ENCODE results near the gene SOX12.

The SOX12 gene

DNA sequence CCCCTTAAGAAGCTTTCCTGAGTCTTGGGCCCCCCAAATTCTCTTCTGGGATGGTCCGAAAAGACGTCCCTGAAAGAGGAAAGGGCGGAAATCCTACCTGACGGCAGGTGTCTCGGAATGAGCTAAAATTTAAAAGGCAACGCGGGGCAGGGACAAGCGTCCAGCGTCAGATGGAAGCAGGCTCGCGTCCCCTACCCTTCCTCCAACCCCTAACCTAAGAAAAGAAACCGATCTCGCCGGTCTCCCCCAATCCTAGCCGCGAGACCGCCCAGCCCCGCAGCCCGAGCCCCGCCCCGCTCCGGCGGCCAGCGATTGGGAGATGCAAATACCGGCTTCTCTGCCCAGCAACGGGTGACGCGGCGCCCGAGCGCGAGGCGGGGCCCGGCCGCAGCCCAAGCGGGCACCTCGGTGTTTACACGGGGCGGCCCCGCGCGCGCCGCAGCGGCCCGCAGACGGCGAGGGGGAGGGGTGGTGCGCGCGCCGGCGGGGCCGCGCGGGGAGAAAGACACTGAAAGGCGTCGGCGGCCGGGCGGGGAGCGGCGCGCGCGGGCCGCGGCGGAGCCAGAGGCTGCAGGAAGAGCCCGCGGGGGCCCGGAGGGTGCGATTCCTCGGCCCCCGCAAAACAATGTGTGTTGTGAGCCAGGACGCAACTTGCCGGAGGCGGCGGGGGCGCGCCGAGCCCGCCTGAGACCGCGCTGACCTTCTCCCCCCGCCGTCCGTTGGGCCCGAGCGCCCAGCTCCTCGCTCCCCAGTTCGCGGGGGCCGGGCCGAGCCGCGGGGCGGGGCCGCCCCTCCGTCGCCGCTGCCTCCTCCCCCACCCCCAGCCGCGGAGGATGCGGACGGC, at the start of gene SOX12:
SOX12 (plus strand) TSS at position 508 of the 844 bp plus-strand sequence. CDS start 373 bp downstream, outside the sequence.
- DNase-seq = peak; percentile 95

DNA sequence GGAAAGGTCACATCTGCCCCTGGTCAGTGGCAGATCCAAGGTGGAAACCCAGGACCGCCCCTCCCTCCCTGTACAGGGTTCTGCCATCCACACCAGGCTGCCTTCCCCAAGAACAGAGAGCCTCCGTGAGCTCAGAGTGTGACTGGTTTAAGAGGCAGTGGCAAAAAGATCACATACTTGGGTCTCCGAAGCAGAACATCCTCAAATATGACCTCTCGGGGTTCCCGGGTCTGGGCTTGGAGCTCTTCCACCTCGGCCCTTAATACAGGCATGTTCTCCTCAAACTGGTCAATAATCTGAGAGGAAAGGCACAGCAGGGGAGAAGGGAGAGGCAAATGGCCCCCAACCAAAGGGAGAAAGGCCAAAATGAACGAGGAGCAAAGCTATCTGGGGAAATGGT, 49.6 kb upstream of the SOX12 start:
- DNase-seq = no peak

DNA sequence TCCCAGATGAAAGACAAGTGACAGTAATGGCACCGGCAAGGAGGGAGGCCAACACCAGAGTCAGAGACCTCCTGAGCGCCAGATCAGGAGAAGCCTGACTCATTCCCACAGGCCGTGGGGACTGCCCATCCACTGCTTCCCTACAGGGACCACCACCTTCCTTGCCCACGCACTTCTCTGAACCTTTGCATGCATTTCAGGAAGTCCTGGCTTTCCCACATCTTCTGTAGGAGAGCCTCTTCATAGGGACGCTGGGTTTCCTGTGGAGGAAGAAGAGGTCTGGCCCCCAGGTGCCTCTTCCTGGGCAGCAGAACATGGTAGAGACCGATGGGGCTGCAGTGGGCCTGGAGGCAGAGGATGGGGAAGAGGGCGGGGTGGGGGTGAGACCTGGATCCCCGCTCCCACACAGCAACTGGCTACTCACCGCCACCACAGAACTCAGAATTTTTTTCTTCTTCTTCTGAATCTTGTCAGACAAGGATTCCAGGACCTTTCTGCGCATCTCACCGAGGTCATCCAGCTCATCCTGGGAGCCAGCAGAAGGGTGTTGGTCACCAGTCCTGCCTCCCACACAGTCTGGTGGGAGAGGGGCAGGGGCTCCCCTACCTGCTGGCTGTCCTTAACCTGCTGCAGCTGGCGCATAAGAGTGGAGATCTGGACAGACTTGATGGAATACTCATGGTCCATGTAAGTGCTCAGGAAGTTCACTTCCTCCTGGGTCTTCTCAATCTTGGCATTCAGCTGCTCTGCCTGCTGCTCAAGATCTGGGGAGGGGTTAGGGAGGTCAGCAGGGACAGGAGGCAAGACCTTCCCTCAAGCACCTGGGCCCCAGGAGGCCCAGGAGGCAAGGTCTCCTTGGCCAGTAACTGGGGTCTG, 48.5 kb upstream of the SOX12 start:
- DNase-seq = no peak

DNA sequence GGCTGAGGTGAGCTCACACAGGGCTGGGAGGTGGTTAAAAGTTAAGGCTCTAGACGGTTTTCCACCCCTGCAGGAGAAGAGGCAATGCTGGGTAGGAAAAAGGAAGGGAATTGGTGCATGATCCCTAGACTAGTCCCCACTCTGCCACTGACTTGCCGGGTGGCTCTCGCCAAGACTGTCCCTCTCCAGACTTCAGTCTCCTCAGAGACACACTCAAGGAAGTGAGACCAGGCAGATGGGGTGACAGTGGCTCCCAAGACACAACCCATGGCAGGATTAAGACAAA, 47.9 kb upstream of the SOX12 start:
- DNase-seq = no peak

DNA sequence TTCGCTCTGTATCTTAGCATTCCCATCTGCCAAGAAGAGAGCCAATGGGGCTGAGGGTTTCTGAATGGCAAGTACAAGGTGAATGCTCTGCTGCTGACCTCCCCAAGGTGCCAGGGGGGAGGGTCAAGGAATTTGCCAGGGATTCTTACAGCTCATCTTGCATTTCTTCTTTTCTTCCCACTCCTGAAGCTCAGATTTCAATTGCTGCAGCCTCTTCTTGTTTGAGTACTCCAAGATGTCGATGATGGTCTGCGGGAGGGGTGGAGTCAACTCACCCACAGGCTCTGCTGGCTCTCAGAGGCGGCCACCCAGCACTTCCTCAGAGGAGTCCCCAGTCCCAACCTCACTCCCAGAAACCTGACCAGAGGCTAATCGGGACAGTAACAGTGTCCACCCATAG, 47.2 kb upstream of the SOX12 start:
- DNase-seq = no peak

DNA sequence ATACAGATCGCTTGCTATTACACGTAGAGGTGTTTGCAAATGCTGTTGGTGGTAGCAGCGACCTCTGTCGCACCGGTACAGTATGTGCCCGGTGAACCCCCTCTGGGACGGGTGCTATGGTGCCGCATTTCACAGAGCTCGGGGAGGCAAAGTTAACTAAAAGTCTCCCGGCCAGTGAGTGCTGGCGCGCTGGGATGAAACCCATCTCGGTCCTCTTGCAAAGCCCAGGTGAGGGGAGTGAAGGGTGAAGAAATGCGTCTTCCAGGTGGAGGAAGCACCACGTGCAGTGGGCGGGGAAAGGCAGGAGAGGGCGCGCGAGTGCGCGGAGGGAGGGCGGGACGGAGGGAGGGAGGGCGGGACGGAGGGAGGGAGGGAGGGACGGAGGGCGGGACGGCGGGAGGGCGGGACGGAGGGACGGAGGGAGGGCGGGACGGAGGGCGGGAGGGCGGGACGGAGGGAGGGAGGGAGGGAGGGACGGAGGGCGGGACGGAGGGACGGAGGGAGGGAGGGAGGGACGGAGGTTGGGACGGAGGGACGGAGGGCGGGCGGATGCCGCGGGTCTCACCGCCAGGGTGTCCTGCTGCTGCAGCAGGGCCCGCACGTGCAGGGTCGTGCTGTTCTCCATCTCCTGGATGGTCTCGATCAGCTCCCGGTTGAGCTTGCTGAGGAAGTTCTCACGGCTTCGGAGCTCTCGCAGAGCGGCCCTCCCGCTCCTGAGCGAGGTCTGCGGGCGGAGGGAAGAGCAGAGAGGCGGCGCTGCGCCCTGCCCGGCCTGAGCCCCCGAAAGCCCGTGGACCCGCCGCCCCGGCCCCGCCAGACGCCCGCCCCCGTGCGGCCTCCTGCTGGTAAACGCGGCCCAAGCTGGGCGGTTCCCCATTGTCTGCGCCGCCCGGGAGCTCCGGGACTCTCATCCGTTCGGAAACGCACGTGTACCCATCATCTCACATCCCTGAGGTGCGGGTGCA, 46.5 kb upstream of the SOX12 start:
- no peak for DNase-seq

DNA sequence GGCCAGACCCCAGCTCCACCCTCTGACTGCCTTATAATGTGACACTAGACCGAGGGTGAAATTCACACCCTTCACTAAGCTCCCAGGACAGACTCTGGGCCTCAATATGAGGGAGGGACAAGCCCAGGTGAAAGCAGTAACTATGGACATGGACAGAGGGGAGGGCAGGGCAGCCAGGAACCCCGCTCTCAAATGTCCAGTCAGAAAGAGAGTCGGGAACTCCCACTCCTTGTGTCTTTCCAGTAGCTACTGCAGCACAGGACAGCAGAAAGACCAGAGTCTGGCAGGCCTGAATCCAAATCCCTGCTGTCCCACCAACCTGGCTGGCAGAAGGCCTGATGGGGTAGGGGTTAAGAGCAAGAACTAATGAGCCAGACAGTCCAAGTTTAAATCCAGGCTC, 41.2 kb upstream of the SOX12 start:
- DNase-seq = no peak

DNA sequence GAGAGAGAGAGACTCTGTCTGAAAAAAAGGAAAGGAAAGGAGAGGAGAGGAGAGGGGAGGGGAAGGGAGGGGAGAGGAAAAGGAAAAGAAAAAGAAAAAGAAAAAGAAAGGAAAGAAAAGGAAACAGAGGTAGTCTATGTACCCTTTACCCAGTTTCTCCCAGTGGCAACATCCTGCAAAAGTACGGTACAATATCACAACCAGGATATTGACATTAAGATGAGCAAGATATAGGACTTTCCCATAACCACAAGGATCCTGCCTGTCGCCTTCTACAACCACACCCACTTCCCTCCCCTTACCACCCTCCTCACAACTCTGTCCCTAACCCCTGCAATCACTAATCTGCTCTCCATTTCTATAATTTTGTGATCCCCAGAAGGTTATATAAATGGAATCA, 38.8 kb upstream of the SOX12 start:
- DNase-seq = no peak

DNA sequence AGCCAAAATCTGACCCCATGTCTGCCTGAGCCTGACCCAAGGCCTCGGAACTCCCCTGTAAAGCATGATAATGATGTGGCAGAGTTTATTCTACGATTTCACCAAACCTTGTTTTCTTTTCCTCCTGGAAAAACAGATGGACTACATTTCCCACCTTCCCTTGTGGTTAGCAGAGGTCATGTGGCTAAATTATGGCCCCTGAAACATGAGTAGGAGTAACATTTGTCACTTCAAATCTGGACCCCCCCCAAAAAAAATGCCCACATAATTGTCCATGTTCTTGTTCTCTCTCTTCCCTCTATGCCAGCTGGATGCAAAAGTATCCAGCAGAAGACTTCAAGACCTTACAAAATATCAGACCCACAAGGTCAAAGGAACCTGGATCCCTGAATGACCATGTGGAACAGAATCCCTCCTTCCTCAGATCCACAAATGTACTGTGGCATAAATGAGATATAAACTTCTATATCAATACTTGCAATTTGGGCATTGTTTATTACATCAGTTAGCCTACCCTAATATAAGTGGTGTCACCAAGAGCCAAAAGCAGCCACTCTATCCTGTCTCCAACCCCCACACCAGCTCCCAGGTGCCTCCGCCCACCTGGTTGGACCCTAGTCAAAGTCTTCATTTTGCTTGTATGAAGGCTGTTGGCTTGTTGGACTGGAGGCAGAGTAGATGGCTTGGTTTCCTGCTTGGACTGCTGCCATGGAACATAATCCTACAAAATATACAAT, 36.2 kb upstream of the SOX12 start:
- no peak for DNase-seq

DNA sequence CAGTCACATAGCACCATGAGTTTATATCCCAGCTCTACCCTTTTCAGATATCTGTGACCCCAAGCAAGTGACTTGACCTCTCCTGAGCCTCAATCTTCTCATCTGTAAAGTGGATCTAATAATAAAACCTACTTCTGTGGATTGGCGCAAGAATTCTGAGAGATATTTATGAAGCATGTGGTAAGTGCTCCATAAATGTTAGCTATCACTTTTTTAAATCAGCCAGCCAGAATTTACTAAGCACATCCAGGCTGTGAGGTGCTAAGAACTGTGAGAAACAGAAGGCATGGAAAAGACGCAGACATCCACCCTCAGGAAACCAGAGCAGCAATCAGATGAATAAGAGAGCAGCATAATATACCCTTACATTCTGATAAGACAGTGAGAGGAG, 35.7 kb upstream of the SOX12 start:
- no peak for DNase-seq

DNA sequence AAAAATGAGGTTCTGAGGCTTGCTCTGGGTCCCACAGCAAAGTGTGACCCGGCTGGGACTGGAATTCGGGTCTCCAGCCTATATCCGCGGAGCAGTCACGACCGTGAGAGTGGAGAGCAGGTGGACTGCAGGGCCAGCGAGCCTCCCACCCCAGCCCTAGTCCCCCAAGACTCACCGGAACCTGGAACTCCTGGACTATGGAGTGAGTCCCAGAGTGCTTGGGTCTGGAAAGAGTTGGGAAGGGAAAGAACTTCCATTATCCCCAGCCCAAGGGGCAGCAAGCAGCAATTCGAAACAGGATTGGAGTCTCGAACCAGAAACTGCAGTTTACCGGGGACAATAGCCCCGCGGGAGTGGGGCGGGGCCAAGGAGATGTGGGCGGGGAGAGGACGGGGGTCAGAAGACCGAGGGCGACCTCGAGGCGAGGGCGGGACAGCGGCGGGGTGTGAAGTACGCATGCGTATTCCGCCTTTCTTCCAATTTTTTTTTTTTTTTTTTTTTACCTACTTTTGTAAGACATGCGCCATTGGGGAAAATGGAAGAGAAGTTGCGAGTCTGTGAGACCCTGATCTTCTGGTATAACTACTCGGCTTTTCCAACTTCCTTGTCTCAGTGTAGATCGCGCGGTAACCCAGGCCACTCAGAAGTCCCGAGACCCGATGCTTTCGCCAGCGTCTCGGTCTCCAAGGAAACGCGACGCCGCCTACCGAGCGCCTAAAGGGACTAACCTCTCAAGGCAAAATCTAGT, 35.1 kb upstream of the SOX12 start, which contains the start of gene C20orf96:
C20orf96 (minus strand) TSS at position 667 of the 748 bp plus-strand sequence; CDS start at position 527, 140 bp downstream.
- peak; percentile 91 for DNase-seq

DNA sequence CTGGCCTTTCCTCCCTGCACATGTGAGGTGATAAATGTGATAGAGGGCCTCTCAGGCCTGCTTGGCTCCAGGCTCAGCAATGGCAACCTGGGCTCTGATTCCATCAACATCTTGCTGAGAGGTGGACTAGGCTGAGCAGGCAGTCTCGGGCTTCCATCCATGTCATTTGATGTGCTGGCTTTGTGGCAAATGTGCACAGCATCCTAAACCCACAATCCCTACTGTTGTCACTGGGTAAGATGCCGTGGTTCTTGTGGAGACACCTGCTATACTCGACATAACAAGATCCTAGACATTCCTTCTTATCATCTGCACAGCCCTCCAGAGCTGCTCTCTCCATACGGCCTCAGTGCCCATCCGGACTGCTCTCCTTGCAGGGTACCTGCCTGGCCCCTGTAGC, 30.8 kb upstream of the SOX12 start:
- DNase-seq = no peak

DNA sequence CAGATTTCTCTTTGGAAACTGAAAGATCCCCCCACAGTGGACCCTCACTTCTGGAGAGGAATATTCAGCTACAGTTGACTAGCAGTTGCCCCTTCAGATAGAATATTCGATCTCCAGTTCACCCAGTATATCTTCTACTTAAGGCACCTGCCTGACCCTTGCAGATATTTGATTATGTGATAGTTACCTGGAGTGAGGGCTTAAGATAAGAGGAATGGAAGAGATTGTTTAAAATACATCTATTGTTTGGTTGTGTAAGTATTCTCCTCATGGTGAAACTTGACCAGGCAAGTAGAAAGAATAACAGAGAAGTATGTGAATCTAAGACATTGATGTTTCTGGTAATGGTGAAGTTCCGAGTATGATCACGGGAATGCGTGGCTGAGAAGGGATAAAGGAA, 29.5 kb upstream of the SOX12 start:
- no peak for DNase-seq

DNA sequence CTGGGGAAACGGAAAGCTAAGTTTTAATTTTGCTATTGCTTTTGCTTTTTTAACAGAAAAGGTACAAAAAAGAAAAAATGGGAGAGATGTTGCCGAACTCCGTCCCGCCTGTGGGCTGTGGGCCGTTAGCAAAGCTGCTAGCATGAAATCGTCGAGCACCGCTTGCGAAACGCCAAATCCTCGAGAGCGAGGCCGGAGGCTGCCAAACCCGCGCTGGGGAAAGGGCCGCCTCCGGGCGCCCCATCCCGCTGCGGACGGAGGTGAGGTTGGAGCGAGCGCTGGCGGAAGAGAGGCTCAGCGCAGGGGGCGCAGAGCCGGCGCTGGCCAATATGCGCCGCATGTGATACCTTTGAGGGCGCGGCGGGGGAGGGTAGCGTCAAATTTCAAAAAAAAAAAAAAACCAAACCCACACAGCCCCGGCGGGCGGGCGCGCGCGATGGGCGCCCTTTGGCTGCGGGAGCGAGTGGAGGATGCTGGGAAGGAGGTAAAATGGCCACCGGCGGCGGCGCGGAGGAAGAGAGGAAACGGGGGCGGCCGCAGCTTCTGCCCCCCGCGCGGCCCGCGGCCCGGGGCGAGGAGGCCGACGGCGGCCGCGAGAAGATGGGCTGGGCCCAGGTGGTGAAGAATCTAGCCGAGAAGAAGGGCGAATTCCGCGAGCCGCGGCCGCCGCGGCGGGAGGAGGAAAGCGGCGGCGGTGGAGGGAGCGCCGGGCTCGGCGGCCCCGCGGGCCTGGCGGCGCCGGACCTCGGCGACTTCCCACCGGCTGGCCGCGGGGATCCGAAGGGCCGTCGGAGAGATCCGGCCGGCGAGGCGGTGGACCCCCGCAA, 28.0 kb upstream of the SOX12 start, which contains the start of gene ZCCHC3:
ZCCHC3 (plus strand) TSS at position 473 of the 827 bp plus-strand sequence; CDS start at position 490, 17 bp downstream.
- peak; percentile 85 for DNase-seq

DNA sequence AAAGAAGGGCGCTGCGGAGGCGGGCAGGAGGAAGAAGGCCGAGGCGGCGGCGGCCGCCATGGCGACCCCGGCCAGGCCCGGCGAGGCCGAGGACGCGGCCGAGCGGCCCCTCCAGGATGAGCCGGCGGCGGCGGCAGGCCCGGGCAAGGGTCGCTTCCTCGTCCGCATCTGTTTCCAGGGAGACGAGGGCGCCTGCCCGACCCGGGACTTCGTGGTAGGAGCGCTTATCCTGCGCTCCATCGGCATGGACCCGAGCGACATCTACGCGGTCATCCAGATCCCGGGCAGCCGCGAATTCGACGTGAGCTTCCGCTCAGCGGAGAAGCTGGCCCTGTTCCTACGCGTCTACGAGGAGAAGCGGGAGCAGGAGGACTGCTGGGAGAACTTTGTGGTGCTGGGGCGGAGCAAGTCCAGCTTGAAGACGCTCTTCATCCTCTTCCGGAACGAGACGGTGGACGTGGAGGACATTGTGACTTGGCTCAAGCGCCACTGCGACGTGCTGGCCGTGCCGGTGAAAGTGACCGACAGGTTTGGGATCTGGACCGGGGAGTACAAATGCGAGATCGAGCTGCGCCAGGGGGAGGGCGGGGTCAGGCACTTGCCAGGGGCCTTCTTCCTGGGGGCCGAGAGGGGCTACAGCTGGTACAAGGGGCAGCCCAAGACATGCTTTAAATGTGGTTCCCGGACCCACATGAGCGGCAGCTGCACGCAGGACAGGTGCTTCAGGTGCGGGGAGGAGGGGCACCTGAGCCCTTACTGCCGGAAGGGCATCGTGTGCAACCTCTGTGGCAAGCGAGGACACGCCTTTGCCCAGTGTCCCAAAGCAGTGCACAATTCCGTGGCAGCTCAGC, 27.2 kb upstream of the SOX12 start:
- peak; percentile 57 for DNase-seq

DNA sequence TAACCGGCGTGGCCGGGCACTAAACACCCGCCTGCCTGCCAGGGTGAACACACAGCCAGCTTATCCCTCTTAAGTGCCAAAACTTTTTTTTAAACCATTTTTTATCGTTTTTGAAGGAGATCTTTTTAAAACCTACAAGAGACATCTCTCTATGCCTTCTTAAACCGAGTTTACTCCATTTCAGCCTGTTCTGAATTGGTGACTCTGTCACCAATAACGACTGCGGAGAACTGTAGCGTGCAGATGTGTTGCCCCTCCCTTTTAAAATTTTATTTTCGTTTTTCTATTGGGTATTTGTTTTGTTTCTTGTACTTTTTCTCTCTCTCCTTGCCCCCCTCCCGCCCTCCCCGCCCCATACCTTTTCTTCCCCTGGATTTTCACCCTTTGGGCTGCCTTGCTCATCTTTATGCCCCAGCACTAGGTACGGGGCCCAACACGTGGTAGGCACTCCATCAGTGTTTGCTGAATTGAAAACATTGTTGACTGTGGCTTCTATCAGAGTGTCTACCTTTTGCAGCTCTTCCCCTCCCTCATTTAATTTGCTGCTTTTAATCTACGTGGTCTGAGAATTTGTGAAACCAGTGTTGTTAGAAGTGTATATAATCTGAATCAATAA, 26.5 kb upstream of the SOX12 start:
- no peak for DNase-seq

DNA sequence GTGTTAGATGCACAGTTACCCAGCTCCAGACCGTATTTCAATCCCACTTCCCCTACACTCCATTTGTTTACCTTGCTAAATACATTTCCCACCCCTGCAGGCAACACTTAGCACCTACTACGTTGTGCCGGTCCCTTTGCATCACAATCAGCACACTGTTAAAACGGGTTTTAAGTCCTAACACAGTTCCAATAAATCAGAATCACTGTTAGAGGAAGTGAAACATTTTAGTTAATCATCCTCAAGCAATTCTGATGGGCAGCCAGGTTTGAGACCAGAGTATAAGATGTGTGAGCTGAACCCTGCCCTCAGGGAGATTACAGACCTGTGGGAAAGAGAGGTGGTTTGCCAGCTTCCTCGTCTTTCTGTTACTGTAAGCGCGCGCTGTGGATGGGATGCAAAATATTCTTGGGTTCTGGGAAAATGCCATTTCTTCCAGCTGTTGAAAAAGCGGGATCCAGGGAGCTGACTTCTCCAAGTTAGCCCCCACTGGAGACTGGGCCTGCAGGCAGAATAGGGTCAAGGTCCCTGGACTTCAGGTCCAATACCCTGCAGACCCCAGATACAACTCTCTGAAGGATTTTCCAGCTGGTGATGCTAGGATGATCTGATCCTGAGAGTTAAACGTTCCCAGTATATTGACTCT, 24.9 kb upstream of the SOX12 start:
- DNase-seq = no peak
